ENCODE data around the gene MMAB.

The MMAB gene

DNA sequence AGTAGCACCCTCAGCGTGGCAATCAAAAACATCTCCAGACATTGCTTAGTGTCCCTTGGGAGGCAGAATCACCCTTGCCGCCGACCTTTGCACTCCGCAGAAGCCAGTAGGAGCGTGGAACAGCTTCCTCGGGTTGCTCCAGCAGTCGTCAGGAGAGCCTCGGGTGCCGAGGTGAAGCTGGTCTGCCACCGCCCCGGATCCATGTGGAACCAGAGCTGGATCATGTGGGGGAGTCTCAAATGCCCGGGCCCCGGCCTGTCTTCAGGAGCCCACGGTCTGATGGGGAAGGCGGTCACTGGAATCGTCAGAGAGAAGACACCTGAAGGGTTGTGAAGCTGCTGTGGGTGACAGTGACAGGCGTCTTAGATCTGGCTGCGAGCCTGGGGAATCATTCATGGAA is 14.6 kb upstream of the MMAB start:
- H3K9me3 ChIP-seq (ENCODE audit: low read length), result no peaks in the 10 kb centered on the region
- no peaks in the 10 kb centered on the region for H3K4me1 ChIP-seq (ENCODE audit: insufficient read depth, low read length)
- no peak overlapping the region for H3K4me3 ChIP-seq (ENCODE audit: low read length)
- no peaks in the 10 kb centered on the region for H3K27me3 ChIP-seq (ENCODE audit: insufficient read depth, low read length)
- H3K36me3 ChIP-seq (ENCODE audit: insufficient read depth, low read length), result peaks cover 71% of the 10 kb centered on the region
- H2AFZ ChIP-seq (ENCODE audit: low read depth, low read length), result no peak overlapping the region

DNA sequence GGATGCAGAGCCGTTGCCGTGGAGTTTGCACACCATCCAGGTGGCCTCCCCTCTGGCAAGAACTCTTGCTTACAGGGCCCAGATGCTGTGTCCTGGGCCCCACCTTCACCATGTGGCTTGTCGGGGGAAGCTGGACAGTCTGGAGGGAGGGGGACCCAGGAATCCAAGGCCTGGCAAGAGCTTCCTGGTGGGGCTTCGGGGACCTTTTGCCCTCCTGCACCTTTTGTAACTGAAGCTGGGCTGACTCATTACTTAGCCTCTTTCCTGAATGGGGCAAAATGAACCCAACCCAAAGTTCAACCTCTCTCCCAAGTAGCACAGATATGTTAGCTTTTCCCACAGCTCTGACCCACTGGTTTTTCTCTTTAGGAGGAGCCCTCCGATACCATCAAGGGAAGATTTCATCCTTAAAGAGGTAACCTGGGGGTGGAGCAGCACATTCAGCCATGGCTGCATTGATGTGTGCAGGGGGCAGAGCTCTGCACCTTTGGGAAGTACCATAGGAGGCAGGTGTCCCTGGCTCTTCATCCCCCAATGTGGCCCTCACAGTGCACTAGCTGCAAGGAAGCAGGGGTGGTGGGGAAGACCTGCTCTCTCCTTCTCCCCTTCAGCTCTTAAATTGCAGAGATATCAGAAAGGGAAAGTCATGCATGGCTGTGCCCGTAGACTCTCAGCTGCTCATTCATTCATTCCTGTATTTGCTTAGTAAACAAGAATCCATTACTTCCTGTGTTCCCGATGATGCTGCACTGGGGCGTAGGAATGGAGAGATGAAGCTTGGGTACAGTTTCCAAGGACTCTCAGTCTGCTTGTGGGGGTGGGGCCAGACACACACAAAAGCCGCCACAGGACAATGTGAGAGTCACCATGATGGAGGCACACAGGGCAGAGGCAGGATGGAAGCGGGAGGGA is 13.3 kb upstream of the MMAB start:
- no peak overlapping the region for H2AFZ ChIP-seq (ENCODE audit: low read depth, low read length)

DNA sequence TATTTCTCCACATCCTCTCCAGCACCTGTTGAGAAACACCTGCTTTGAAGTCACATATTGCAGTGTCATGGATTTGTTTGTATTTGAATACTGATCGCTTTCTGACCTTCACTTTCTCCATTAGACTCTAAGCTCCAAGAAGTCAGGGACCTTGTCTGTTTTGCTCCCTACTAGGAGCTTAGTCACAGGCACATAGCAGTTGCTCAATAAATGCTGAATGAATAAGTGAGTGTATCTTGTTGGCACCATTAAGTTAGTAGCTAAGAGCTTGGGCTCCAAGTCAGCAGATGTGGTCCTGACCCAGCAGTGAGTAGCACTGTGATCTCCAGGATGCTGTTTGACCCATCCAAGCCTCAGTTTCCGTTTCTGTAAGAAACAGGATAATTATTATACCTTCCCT is 10.4 kb upstream of the MMAB start:
- Histone ChIP-seq H3K4me1 (ENCODE audit: insufficient read depth, low read length) (no peaks in the 10 kb centered on the region), H3K27me3 (ENCODE audit: insufficient read depth, low read length) (no peaks in the 10 kb centered on the region), H3K4me3 (ENCODE audit: low read length) (no peak overlapping the region), H3K9me3 (ENCODE audit: low read length) (no peaks in the 10 kb centered on the region), H2AFZ (ENCODE audit: low read depth, low read length) (no peak overlapping the region), H3K36me3 (ENCODE audit: insufficient read depth, low read length) (peaks cover 78% of the 10 kb centered on the region)

More for the DNA sequence above, 13.3 kb upstream of the MMAB start:
- Histone ChIP-seq H3K27me3 (ENCODE audit: insufficient read depth, low read length) (no peaks in the 10 kb centered on the region), H3K9me3 (ENCODE audit: low read length) (no peaks in the 10 kb centered on the region), H3K4me1 (ENCODE audit: insufficient read depth, low read length) (no peaks in the 10 kb centered on the region), H3K4me3 (ENCODE audit: low read length) (no peak overlapping the region), H3K36me3 (ENCODE audit: insufficient read depth, low read length) (peaks cover 67% of the 10 kb centered on the region)

DNA sequence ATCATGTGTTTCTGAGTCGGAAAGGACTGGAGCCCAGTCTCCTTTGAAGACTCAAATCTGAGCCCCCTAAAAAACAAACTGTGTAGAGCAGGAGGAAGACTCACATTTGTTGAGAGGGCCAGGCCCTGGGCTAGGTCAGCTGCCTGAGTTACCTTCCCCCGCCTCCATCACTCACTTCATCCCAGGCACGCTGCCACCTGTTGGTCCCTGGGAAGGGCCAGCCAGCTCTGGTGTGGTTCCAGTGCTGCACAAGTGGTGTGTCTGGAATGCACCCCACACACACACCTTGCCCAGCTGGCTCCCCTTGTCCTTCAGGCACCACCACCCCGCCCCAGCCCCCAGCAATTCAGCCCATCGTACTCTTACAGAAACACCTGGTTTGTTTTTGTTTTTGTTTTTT is 9.3 kb upstream of the MMAB start:
- Histone ChIP-seq H3K4me3 (ENCODE audit: low read length) (no peak overlapping the region), H2AFZ (ENCODE audit: low read depth, low read length) (no peak overlapping the region), H3K36me3 (ENCODE audit: insufficient read depth, low read length) (peaks cover 78% of the 10 kb centered on the region), H3K4me1 (ENCODE audit: insufficient read depth, low read length) (no peaks in the 10 kb centered on the region), H3K27me3 (ENCODE audit: insufficient read depth, low read length) (no peaks in the 10 kb centered on the region), H3K9me3 (ENCODE audit: low read length) (no peaks in the 10 kb centered on the region)

DNA sequence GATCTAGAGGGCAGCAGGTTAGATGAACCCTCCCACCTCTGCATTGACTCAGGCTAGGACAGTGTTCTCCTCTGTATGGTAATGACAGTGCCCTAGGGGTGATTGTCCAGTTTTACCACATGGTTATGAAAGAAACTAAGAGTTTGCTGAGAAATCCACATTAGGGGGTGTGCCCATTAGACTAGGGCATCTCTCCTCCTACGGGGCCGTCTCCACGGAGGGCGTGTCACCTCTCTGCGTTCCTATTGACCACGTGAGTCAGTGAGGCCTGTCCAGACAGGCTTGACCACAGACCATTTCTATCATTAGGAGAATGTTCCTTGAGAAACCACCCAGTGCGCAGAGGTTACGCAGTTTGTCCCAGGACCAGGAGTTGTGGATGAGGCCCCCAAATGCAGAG is 8.6 kb upstream of the MMAB start:
- no peaks in the 10 kb centered on the region for H3K27me3 ChIP-seq (ENCODE audit: insufficient read depth, low read length)
- H3K36me3 ChIP-seq (ENCODE audit: insufficient read depth, low read length), result peaks cover 79% of the 10 kb centered on the region
- no peak overlapping the region for H2AFZ ChIP-seq (ENCODE audit: low read depth, low read length)
- H3K4me1 ChIP-seq (ENCODE audit: insufficient read depth, low read length), result no peaks in the 10 kb centered on the region
- H3K9me3 ChIP-seq (ENCODE audit: low read length), result no peaks in the 10 kb centered on the region
- H3K4me3 ChIP-seq (ENCODE audit: low read length), result no peak overlapping the region

DNA sequence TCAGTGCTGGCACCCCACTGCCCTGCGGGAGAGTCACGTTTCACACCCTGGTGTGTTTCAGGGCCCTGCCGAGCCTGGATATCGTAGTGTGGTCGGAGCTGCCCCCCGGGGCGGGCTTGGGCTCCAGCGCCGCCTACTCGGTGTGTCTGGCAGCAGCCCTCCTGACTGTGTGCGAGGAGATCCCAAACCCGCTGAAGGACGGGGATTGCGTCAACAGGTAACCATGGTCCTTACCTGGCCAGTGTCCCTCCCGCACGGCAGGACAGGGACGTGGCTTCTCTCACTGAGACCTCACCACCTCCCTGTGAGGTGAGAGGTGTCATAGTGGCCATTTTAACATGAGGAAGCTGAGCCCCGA is 8.0 kb upstream of the MMAB start:
- H3K4me1 ChIP-seq (ENCODE audit: insufficient read depth, low read length), result no peaks in the 10 kb centered on the region
- no peak overlapping the region for H3K4me3 ChIP-seq (ENCODE audit: low read length)
- peaks cover 75% of the 10 kb centered on the region for H3K36me3 ChIP-seq (ENCODE audit: insufficient read depth, low read length)
- no peaks in the 10 kb centered on the region for H3K9me3 ChIP-seq (ENCODE audit: low read length)
- H2AFZ ChIP-seq (ENCODE audit: low read depth, low read length), result no peak overlapping the region
- no peaks in the 10 kb centered on the region for H3K27me3 ChIP-seq (ENCODE audit: insufficient read depth, low read length)

DNA sequence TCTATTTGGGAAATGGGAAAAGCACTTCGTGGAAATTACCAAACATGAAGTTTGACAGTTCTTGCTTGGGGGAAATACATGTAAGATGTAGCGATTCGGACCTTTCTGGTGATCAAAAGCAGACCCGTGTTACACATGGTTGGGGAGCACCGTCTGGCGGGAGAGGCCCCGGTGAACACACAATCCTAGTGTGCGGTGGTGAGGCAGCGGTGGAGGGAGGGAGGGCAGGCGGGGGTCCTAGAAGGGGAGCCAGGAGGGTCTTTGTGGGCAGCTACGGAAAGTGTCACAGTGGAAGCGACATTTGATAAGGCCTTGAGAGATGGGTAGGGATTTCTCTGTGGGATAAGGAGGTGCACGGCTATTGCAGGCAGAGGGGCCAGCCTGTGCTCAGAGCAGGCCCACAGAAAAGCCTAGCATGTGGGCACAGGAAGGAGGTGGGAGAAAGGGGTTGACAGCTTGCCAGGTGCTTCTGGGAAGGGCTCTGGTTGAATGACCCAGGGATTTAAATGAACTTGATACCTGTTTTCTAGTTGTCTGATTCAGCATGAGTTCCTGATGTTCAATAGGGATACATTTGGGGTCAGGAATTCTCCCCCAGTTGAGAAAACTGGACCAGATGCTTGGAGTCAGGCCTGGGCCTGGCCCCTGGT is 7.5 kb upstream of the MMAB start:
- peaks cover 78% of the 10 kb centered on the region for H3K36me3 ChIP-seq (ENCODE audit: insufficient read depth, low read length)
- H3K9me3 ChIP-seq (ENCODE audit: low read length), result no peaks in the 10 kb centered on the region
- no peaks in the 10 kb centered on the region for H3K4me1 ChIP-seq (ENCODE audit: insufficient read depth, low read length)
- H2AFZ ChIP-seq (ENCODE audit: low read depth, low read length), result no peak overlapping the region
- no peaks in the 10 kb centered on the region for H3K27me3 ChIP-seq (ENCODE audit: insufficient read depth, low read length)
- no peak overlapping the region for H3K4me3 ChIP-seq (ENCODE audit: low read length)

DNA sequence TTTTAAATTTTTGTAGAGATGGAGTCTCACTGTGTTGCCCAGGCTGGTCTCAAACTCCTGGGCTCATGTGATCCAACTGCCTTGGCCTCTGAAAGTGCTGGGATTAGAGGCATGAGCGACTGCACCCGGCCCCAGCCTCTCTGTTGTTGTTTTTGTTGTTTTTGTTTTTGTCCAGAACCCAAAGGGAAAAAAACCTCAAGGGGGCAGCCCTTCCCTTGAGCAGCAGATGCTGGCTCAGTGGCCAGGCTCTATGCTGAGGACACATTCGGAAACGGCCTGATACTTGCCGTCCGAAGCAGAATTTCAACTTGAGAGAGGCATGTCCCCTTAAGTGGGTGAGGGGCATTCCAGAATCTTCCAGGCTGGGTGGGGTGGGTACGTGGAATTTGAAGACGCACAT is 7.0 kb upstream of the MMAB start:
- Histone ChIP-seq H3K27me3 (ENCODE audit: insufficient read depth, low read length) (no peaks in the 10 kb centered on the region), H3K4me3 (ENCODE audit: low read length) (no peak overlapping the region), H3K9me3 (ENCODE audit: low read length) (no peaks in the 10 kb centered on the region), H2AFZ (ENCODE audit: low read depth, low read length) (no peak overlapping the region), H3K4me1 (ENCODE audit: insufficient read depth, low read length) (no peaks in the 10 kb centered on the region), H3K36me3 (ENCODE audit: insufficient read depth, low read length) (peaks cover 80% of the 10 kb centered on the region)

DNA sequence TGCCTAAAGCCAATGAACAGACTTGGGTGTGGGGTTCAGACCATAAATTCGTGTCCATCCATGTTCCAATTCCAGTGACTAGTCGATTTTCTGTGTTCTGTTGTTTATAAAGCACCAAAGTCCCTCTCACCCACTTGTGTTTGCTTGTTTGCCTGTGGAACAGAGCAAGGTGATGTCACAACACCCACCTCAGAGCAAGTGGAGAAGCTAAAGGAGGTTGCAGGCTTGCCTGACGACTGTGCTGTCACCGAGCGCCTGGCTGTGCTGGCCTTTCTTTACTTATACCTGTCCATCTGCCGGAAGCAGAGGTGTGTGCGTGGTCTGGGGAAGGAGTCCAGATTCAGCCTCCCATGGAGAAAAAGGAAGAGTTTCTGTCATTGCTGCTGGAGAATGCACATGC is 6.3 kb upstream of the MMAB start:
- Histone ChIP-seq H3K36me3 (ENCODE audit: insufficient read depth, low read length) (peaks cover 75% of the 10 kb centered on the region), H3K27me3 (ENCODE audit: insufficient read depth, low read length) (no peaks in the 10 kb centered on the region), H3K4me1 (ENCODE audit: insufficient read depth, low read length) (peaks cover 4% of the 10 kb centered on the region), H3K9me3 (ENCODE audit: low read length) (no peaks in the 10 kb centered on the region), H2AFZ (ENCODE audit: low read depth, low read length) (no peak overlapping the region), H3K4me3 (ENCODE audit: low read length) (no peak overlapping the region)

DNA sequence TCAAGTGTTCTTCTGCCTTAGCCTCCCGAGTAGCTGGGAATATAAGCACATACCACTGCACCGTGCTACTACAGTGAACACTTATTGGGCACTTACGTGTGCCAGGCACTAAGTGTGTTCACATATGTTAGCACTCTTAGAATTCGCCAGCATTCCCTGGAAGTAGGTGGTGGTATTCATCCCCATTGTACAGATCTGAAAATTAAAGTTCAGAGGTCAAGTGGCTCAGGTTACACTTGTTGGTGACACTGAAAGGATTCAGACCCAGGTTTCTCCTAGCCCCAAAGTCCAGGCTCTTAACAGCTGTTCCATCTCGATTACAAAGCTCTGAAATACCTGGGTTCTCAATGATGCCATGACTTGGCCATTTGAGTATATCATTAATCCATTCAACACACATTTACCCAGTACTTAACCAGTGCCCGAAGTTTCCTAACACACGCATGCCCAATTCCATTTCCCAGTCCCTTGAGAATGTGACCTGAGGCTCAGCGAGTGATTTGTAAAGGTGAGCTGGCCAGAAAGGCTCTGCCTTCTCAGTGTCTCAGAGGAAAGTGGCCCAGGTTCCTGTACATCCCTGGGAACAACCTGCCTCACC is 5.1 kb upstream of the MMAB start:
- Histone ChIP-seq H3K27me3 (ENCODE audit: insufficient read depth, low read length) (no peaks in the 10 kb centered on the region), H2AFZ (ENCODE audit: low read depth, low read length) (no peak overlapping the region), H3K36me3 (ENCODE audit: insufficient read depth, low read length) (peaks cover 66% of the 10 kb centered on the region), H3K4me3 (ENCODE audit: low read length) (no peak overlapping the region), H3K4me1 (ENCODE audit: insufficient read depth, low read length) (peaks cover 11% of the 10 kb centered on the region), H3K9me3 (ENCODE audit: low read length) (no peaks in the 10 kb centered on the region)

DNA sequence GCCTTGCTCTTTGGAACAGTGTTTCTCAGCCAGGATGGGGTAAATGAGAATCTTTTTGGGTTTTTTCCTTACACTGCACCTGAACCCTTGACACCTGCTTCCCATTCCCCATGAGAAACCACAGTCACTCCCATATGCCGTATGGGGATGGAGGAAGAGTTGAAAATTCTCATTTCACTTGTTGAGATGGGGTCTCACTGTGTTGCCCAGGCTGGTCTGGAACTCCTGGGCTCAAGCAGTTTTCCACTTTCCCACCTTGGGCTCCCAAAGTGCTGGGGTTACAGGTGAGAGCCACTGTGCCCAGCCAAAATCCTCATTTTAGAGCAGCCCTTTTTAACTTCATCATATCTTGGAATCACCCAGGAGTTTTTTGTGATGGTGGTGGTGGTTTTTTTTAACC is 4.0 kb upstream of the MMAB start:
- H3K9me3 ChIP-seq (ENCODE audit: low read length), result no peaks in the 10 kb centered on the region
- H3K27me3 ChIP-seq (ENCODE audit: insufficient read depth, low read length), result no peaks in the 10 kb centered on the region
- no peak overlapping the region for H3K4me3 ChIP-seq (ENCODE audit: low read length)
- peaks cover 18% of the 10 kb centered on the region for H3K4me1 ChIP-seq (ENCODE audit: insufficient read depth, low read length)
- H2AFZ ChIP-seq (ENCODE audit: low read depth, low read length), result no peak overlapping the region
- H3K36me3 ChIP-seq (ENCODE audit: insufficient read depth, low read length), result peaks cover 63% of the 10 kb centered on the region

DNA sequence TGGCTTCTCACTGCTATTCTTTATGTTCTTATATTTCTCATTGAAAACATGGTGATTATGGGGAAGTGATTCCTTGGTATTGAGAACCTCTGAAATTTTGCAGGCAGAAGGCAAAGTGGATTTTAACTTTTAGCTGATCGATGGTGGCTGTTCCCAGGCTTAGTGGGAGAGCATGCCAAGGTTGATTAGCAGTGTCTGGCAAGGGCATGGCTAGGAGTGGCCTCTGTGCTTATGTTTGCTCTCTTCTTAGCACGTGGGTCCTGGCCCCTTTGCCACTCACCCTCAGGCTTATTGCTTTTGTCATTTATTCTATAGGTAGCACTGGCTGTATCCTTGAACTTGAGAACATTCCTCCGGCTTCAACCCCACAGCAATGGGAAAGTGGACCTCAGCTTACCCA is 2.4 kb upstream of the MMAB start:
- Histone ChIP-seq H3K36me3 (ENCODE audit: insufficient read depth, low read length) (peaks cover 53% of the 10 kb centered on the region), H3K27me3 (ENCODE audit: insufficient read depth, low read length) (no peaks in the 10 kb centered on the region), H3K4me3 (ENCODE audit: low read length) (no peak overlapping the region), H2AFZ (ENCODE audit: low read depth, low read length) (no peak overlapping the region), H3K4me1 (ENCODE audit: insufficient read depth, low read length) (peaks cover 19% of the 10 kb centered on the region), H3K9me3 (ENCODE audit: low read length) (no peaks in the 10 kb centered on the region)

DNA sequence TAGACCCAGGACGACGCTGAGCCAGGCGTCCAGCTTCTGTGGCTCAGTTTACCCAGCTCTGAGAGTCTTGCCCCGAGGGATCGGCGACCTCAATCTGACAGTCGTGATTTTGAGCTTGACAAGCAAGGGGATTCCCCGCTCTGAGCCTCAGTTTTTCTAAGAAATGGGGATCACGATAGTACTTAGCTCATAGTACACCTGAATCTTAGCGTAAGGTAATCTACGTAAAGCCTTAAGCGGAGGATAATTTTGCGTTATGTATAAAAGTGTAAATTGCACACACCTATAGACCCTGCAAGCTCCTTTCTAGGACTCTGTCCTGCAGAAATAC is 575 bp upstream of the MMAB start:
- Histone ChIP-seq H3K9me3 (ENCODE audit: low read length) (no peaks in the 10 kb centered on the region), H3K4me1 (ENCODE audit: insufficient read depth, low read length) (peaks cover 19% of the 10 kb centered on the region), H3K36me3 (ENCODE audit: insufficient read depth, low read length) (peaks cover 45% of the 10 kb centered on the region), H2AFZ (ENCODE audit: low read depth, low read length) (no peak overlapping the region), H3K27me3 (ENCODE audit: insufficient read depth, low read length) (no peaks in the 10 kb centered on the region), H3K4me3 (ENCODE audit: low read length) (peak overlapping the region; percentile 69)
